Left lung (tissue), 10 donors: ENCODE measurements around the gene NAA40. TPM values are rescaled to one million over a fixed set of nuclear protein-coding genes. Genes with fewer than 3 reads are reported as not detected.
A peak's percentile ranks its signal among the peaks of the same experiment; 100 is the strongest.

Experiments
- ATAC-seq: fragments of 200-7000 bp; cut with Tn5 transposase; one replicate; pipeline ENCODE4 v1.9.1; 2020; ENCODE audit warnings: moderate library complexity
- DNase-seq, 4 donors: peaks; one replicate each; pipeline ENCODE4 v3.0.0-alpha.2; 2013 to 2020
- H3K27ac ChIP-seq, 2 donors: fragments of 200-600 bp; sonication (generic) in 1 of 2; one replicate each; pipeline versions ENCODE4 v1.5.0 to v1.8.0; 2020 to 2021
- H3K27me3 ChIP-seq, 2 donors: fragments of 200-600 bp; sonication (generic) in 1 of 2; one replicate each; pipeline versions ENCODE4 v1.5.0 to v1.8.0; 2020 to 2021
- H3K36me3 ChIP-seq, 2 donors: fragments of 200-600 bp; sonication (generic) in 1 of 2; one replicate each; pipeline versions ENCODE4 v1.5.0 to v1.8.0; 2020 to 2021
- H3K4me1 ChIP-seq, 2 donors: fragments of 200-600 bp; one replicate each; pipeline ENCODE4 v1.8.0; 2021
- H3K4me3 ChIP-seq, 2 donors: fragments of 200-600 bp; sonication (generic) in 1 of 2; one replicate each; pipeline versions ENCODE4 v1.5.0 to v1.8.0; 2020 to 2021; ENCODE audit warnings: mild to moderate bottlenecking in 1 of 2
- H3K9me3 ChIP-seq, 2 donors: fragments of 200-600 bp; sonication (generic) in 1 of 2; one replicate each; pipeline versions ENCODE4 v1.5.0 to v1.8.0; 2020 to 2021
- CTCF ChIP-seq, 2 donors: fragments of 200-600 bp; sonication (generic) in 1 of 2; IDR thresholded peaks; one replicate each; pipeline versions ENCODE4 v1.5.0 to v1.8.0; 2021; ENCODE audit warnings: antibody characterized with exemption in 2 of 2
- intact Hi-C, 2 donors: fragments of 100-400 bp; cut with DNase I; formaldehyde crosslinking; loops; one replicate each; pipeline versions ENCODE4 v1.11.2 to v1.14.2; 2022
- polyA plus RNA-seq, 6 donors: library from polyadenylated mRNA; unstranded; fragments of 120-200 nt; gene quantifications; one replicate each; pipeline ENCODE4 v1.2.1, GENCODE V29; 2013; ENCODE audit not compliant: insufficient read length in 6 of 6
- total RNA-seq, 2 donors: library from RNA; stranded (reverse); fragmentation: NEBNext Ultra II Directional; extraction: Animal tissue kit (Norgen Biotek cat#: 25700); gene quantifications; one replicate each; pipeline ENCODE4 v1.2.1, GENCODE V29; 2021
- donor health status: DM: no; HTN: yes; CAD: no.
- donor health status: DM: no; HTN: no; CAD: no.

Gene NAA40
- total and polyA plus RNA-seq, 8 donors: 15.9 to 34.8 (median 28.4) TPM

GRCh38 chr11:64001484-64002420 lies 63.0 kb downstream of the NAA40 start:
- intact Hi-C loops: loop anchor here in 1 of 2 donors (2.0 kb wide), 1 partner anchor 147 kb away; no protein-coding TSS in a partner anchor
- peaks cover 23 to 44% of the 10 kb centered on the region in 2 donors for H3K4me1 ChIP-seq
- no peak overlapping the region for H3K27ac ChIP-seq

GRCh38 chr11:64003807-64004589 lies 65.2 kb downstream of the NAA40 start:
- H3K27me3 ChIP-seq: peaks cover 0 to 81% of the 10 kb centered on the region in 2 donors
- H3K4me1 ChIP-seq: peaks cover 35 to 54% of the 10 kb centered on the region in 2 donors
- ATAC-seq (no peak), DNase-seq (no peak)
- H3K36me3 ChIP-seq: peaks cover 0 to 2% of the 10 kb centered on the region in 2 donors
- intact Hi-C loops: no loop called here
- no peak overlapping the region for H3K27ac ChIP-seq
- H3K9me3 ChIP-seq: no peaks in the 10 kb centered on the region
- no peak for TF ChIP-seq CTCF (IDR thresholded peaks at IDR 0.05)
- no peak overlapping the region for H3K4me3 ChIP-seq

More at GRCh38 chr11:64001484-64002420, 63.0 kb downstream of the NAA40 start:
- ATAC-seq (no peak), DNase-seq (peak in 1 of 4 donors; percentile 64)
- Histone ChIP-seq H3K27me3 (peaks cover 0 to 60% of the 10 kb centered on the region in 2 donors), H3K9me3 (no peaks in the 10 kb centered on the region), H3K4me3 (no peak overlapping the region), H3K36me3 (peaks cover 0 to 25% of the 10 kb centered on the region in 2 donors)
- no peak for TF ChIP-seq CTCF (IDR thresholded peaks at IDR 0.05)

GRCh38 chr11:64004590-64004984 lies 65.8 kb downstream of the NAA40 start:
- intact Hi-C loops: no loop called here

GRCh38 chr11:64005691-64006090 lies 66.9 kb downstream of the NAA40 start:
- Histone ChIP-seq H3K27ac (no peak overlapping the region), H3K36me3 (no peaks in the 10 kb centered on the region), H3K9me3 (no peaks in the 10 kb centered on the region), H3K4me3 (no peak overlapping the region), H3K27me3 (peaks cover 0 to 67% of the 10 kb centered on the region in 2 donors), H3K4me1 (peaks cover 23 to 37% of the 10 kb centered on the region in 2 donors)
- ATAC-seq (no peak), DNase-seq (no peak)
- intact Hi-C loops: no loop called here
- no peak for TF ChIP-seq CTCF (IDR thresholded peaks at IDR 0.05)

More at GRCh38 chr11:64004590-64004984, 65.8 kb downstream of the NAA40 start:
- Histone ChIP-seq H3K4me3 (no peak overlapping the region), H3K36me3 (no peaks in the 10 kb centered on the region), H3K9me3 (no peaks in the 10 kb centered on the region), H3K4me1 (peaks cover 32 to 48% of the 10 kb centered on the region in 2 donors), H3K27ac (no peak overlapping the region), H3K27me3 (peaks cover 0 to 78% of the 10 kb centered on the region in 2 donors)
- TF ChIP-seq CTCF (IDR thresholded peaks at IDR 0.05): no peak
- DNase-seq: no peak
- no peak for ATAC-seq
